ENCODE results near the gene MRPS22.

MRPS22 gene

GRCh38 chr3:139323146-139323545 lies 20.7 kb upstream of the MRPS22 start:
- Histone ChIP-seq H3K4me2 (ENCODE audit: low read depth, low read length, poor library complexity, severe bottlenecking) (no peak overlapping the region), H3K9me2 (replicated peaks; ENCODE audit: low read depth, low read length) (no peaks in the 10 kb centered on the region), H3K9ac (ENCODE audit: low read depth, low read length, poor library complexity, severe bottlenecking) (no peak overlapping the region), H3K36me3 (ENCODE audit: insufficient read depth, low read length) (no peaks in the 10 kb centered on the region), H3F3A (ENCODE audit: low read depth) (no peaks in the 10 kb centered on the region), H4K20me1 (ENCODE audit: insufficient read depth, low read length, poor library complexity, severe bottlenecking) (no peaks in the 10 kb centered on the region), H3K9me3 (ENCODE audit: insufficient read depth, low read depth, low read length) (no peaks in the 10 kb centered on the region), H3K4me1 (ENCODE audit: insufficient read depth, low read length, poor library complexity, severe bottlenecking) (peaks cover 27% of the 10 kb centered on the region), H3K4me3 (ENCODE audit: low read length, poor library complexity, severe bottlenecking) (no peak overlapping the region), H3K79me2 (ENCODE audit: insufficient read depth, low read length) (no peaks in the 10 kb centered on the region), H3K27me3 (ENCODE audit: insufficient read depth, low read length, poor library complexity, severe bottlenecking) (no peaks in the 10 kb centered on the region), H2AFZ (ENCODE audit: low read length) (no peak overlapping the region)
- no peak for TF ChIP-seq CTCF (conservative IDR thresholded peaks at IDR 0.05; ENCODE audit: low read length)
- TF ChIP-seq EZH2phosphoT487 (IDR thresholded peaks at IDR 0.05; ENCODE audit: borderline replicate concordance): no peak

GRCh38 chr3:139324456-139324855 lies 19.4 kb upstream of the MRPS22 start:
- no peak overlapping the region for H2AFZ ChIP-seq (ENCODE audit: low read length)
- no peak overlapping the region for H3K9ac ChIP-seq (ENCODE audit: low read depth, low read length, poor library complexity, severe bottlenecking)
- H3K4me3 ChIP-seq (ENCODE audit: low read length, poor library complexity, severe bottlenecking): no peak overlapping the region
- no peaks in the 10 kb centered on the region for H3K79me2 ChIP-seq (ENCODE audit: insufficient read depth, low read length)
- peaks cover 37% of the 10 kb centered on the region for H3K4me1 ChIP-seq (ENCODE audit: insufficient read depth, low read length, poor library complexity, severe bottlenecking)
- H3K36me3 ChIP-seq (ENCODE audit: insufficient read depth, low read length): no peaks in the 10 kb centered on the region
- no peaks in the 10 kb centered on the region for H3K9me3 ChIP-seq (ENCODE audit: insufficient read depth, low read depth, low read length)
- H4K20me1 ChIP-seq (ENCODE audit: insufficient read depth, low read length, poor library complexity, severe bottlenecking): no peaks in the 10 kb centered on the region
- H3K4me2 ChIP-seq (ENCODE audit: low read depth, low read length, poor library complexity, severe bottlenecking): no peak overlapping the region
- TF ChIP-seq CTCF (conservative IDR thresholded peaks at IDR 0.05; ENCODE audit: low read length) (no peak), EZH2phosphoT487 (IDR thresholded peaks at IDR 0.05; ENCODE audit: borderline replicate concordance) (no peak)
- no peaks in the 10 kb centered on the region for H3K9me2 ChIP-seq (replicated peaks; ENCODE audit: low read depth, low read length)
- no peaks in the 10 kb centered on the region for H3K27me3 ChIP-seq (ENCODE audit: insufficient read depth, low read length, poor library complexity, severe bottlenecking)
- no peaks in the 10 kb centered on the region for H3F3A ChIP-seq (ENCODE audit: low read depth)

GRCh38 chr3:139325551-139325950 lies 18.3 kb upstream of the MRPS22 start:
- Histone ChIP-seq H3K4me3 (ENCODE audit: low read length, poor library complexity, severe bottlenecking) (no peak overlapping the region), H3K79me2 (ENCODE audit: insufficient read depth, low read length) (no peaks in the 10 kb centered on the region), H3K9me3 (ENCODE audit: insufficient read depth, low read depth, low read length) (no peaks in the 10 kb centered on the region), H3F3A (ENCODE audit: low read depth) (no peaks in the 10 kb centered on the region), H3K4me1 (ENCODE audit: insufficient read depth, low read length, poor library complexity, severe bottlenecking) (peaks cover 37% of the 10 kb centered on the region), H3K9me2 (replicated peaks; ENCODE audit: low read depth, low read length) (no peaks in the 10 kb centered on the region), H3K4me2 (ENCODE audit: low read depth, low read length, poor library complexity, severe bottlenecking) (no peak overlapping the region), H4K20me1 (ENCODE audit: insufficient read depth, low read length, poor library complexity, severe bottlenecking) (no peaks in the 10 kb centered on the region), H3K9ac (ENCODE audit: low read depth, low read length, poor library complexity, severe bottlenecking) (no peak overlapping the region), H3K36me3 (ENCODE audit: insufficient read depth, low read length) (no peaks in the 10 kb centered on the region), H2AFZ (ENCODE audit: low read length) (no peak overlapping the region), H3K27me3 (ENCODE audit: insufficient read depth, low read length, poor library complexity, severe bottlenecking) (no peaks in the 10 kb centered on the region)
- TF ChIP-seq EZH2phosphoT487 (IDR thresholded peaks at IDR 0.05; ENCODE audit: borderline replicate concordance) (no peak), CTCF (conservative IDR thresholded peaks at IDR 0.05; ENCODE audit: low read length) (no peak)

Measured in Loucy (cell line).